GM15510 (cell line): ENCODE results near the gene NECAB3.

Experiments used
- POLR2A ChIP-seq: IDR thresholded peaks from 3 replicates; pipeline ENCODE4 v1.6.1; 2011; ENCODE audit warnings: borderline replicate concordance; ENCODE audit not compliant: insufficient read length; ENCODE audit errors: extremely low read depth

NECAB3 gene

GRCh38 chr20:33624399-33624798, 49.8 kb downstream of the NECAB3 start:
- TF ChIP-seq POLR2A = no peak

GRCh38 chr20:33622705-33623365, 51.4 kb downstream of the NECAB3 start:
- TF ChIP-seq POLR2A = no peak

- TF ChIP-seq POLR2A = no peak
Observed at GRCh38 chr20:33621717-33622400, 52.4 kb downstream of the NECAB3 start.

DNA sequence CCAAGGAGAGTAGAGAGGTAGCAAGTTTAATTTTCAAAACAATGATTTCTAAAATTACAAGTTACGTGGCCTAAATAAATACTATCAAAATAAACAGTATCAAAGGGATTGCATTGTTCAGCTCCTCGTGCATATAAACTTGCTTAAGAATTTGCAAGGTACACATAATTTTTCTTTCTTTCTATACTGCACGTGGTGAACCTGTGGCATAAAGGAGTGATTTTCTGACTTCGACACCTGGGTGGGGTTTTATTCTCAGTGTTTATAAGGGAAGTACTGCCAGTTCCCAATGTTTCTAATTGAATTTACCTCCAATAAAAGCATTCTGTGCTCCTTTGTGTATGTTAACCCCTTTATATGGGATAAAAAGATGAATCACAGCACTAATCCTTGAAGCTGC, 62.2 kb downstream of the NECAB3 start:
- TF ChIP-seq POLR2A = no peak

- no peak for TF ChIP-seq POLR2A
Observed at GRCh38 chr20:33611106-33611505, 63.1 kb downstream of the NECAB3 start.

DNA sequence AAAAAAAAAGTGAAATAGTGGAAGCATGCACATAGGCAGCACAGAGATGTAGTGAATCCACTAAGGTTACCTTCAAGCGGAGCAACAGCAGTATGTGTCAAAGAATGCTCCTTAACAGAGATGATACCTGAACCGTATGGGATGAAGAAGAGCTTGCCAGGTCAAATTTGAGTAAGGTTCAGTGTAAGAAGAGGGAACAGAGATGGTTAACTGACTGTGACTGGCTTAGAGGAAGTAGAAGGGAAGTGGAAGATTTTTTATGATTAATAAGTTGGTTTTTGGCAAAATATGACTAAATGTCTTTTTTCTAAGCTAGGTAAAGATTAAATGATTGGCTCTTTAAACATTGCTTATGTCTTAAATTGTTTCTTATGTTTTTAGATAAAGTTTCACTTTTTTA, 64.7 kb downstream of the NECAB3 start:
- TF ChIP-seq POLR2A = no peak
